OCI-LY7 (cell line): ENCODE results near the gene GMDS. TPM values are rescaled to one million over a fixed set of nuclear protein-coding genes. Genes with fewer than 3 reads are reported as not detected.

Source experiments
- BruUV-seq: library from RNA; stranded (reverse); fragments of 400-500 nt; replicated peaks from 2 replicates; lab custom pipeline; 2021; lab: Mats Ljungman, UMichigan
- CTCF ChIA-PET: fragments of 300-600 bp; sonication (Branson Sonifier 250); formaldehyde crosslinking; loops from one replicate; lab custom pipeline; 2022; ENCODE audit warnings: antibody characterized with exemption; ENCODE audit not compliant: unreplicated experiment; lab: Charles Lee
- POLR2A ChIA-PET: fragments of 300-600 bp; sonication (Branson Sonifier 250); formaldehyde crosslinking; loops from one replicate; lab custom pipeline; 2022; ENCODE audit warnings: antibody characterized with exemption; lab: Charles Lee
- DNase-seq: peaks from one replicate; pipeline ENCODE4 v3.0.0-alpha.2; 2015; ENCODE audit warnings: low spot score
- H2AFZ ChIP-seq: fragments of 200-600 bp; sonication (generic), shearing (Covaris generic); 2 replicates; pipeline ENCODE4 v1.6.1; 2014; ENCODE audit warnings: mild to moderate bottlenecking, antibody characterized with exemption, low read length, moderate library complexity
- H3K27ac ChIP-seq: fragments of 200-600 bp; sonication (generic); 2 replicates; pipeline ENCODE4 v1.5.1; 2014; ENCODE audit warnings: mixed run types, low read depth, mild to moderate bottlenecking, moderate library complexity, low read length, inconsistent platforms; ENCODE audit not compliant: poor library complexity, severe bottlenecking
- H3K36me3 ChIP-seq: fragments of 200-600 bp; sonication (generic); 2 replicates; pipeline ENCODE4 v1.6.1; 2014; ENCODE audit warnings: mild to moderate bottlenecking, antibody characterized with exemption, low read length, moderate library complexity, mixed read lengths; ENCODE audit not compliant: insufficient read depth
- H3K4me1 ChIP-seq: fragments of 200-600 bp; sonication (generic); 2 replicates; pipeline ENCODE4 v1.5.1; 2014; ENCODE audit warnings: mild to moderate bottlenecking, low read length; ENCODE audit not compliant: insufficient read depth, poor library complexity, severe bottlenecking
- H3K4me2 ChIP-seq: fragments of 200-600 bp; sonication (generic); 2 replicates; pipeline ENCODE4 v1.6.1; 2014; ENCODE audit warnings: mild to moderate bottlenecking, low read length
- H3K4me3 ChIP-seq: fragments of 200-600 bp; sonication (generic); 2 replicates; pipeline ENCODE4 v1.5.1; 2014; ENCODE audit warnings: mild to moderate bottlenecking, low read depth, low read length; ENCODE audit not compliant: poor library complexity, severe bottlenecking
- H3K79me2 ChIP-seq: fragments of 200-600 bp; sonication (generic); 2 replicates; pipeline ENCODE4 v1.6.1; 2016; ENCODE audit warnings: low read depth, mild to moderate bottlenecking, low read length, moderate library complexity, mixed read lengths; ENCODE audit not compliant: insufficient read depth
- H3K9me2 ChIP-seq: fragments of 200-600 bp; sonication (generic); 2 replicates; pipeline ENCODE4 v1.6.1; 2016; ENCODE audit warnings: mild to moderate bottlenecking, low read length, mixed read lengths; ENCODE audit not compliant: insufficient read depth
- H3K9me3 ChIP-seq: fragments of 200-600 bp; sonication (generic); 2 replicates; pipeline ENCODE4 v1.6.1; 2014; ENCODE audit warnings: mild to moderate bottlenecking, mixed run types, low read length, mixed read lengths
- H4K20me1 ChIP-seq: fragments of 200-600 bp; sonication (generic); 2 replicates; pipeline ENCODE4 v1.6.1; 2014; ENCODE audit warnings: mild to moderate bottlenecking, antibody characterized with exemption, low read length, moderate library complexity, mixed read lengths; ENCODE audit not compliant: insufficient read depth
- EZH2phosphoT487 ChIP-seq: fragments of 200-600 bp; sonication (generic); IDR thresholded peaks from 2 replicates; pipeline ENCODE4 v1.6.1; 2018; ENCODE audit warnings: low read depth, borderline replicate concordance, mild to moderate bottlenecking, mixed run types, antibody characterized with exemption, low read length, moderate library complexity, mixed read lengths
- intact Hi-C: fragments of 100-400 bp; cut with micrococcal nuclease; formaldehyde crosslinking; loops from one replicate; pipeline ENCODE4 v1.10.0; 2022; ENCODE audit not compliant: unreplicated experiment
- total RNA-seq, 2 experiments: library from RNA; depleted of rRNA in 1 of 2; stranded (reverse); fragments of >200 nt in 1 of 2; shearing (Covaris generic) in 1 of 2; gene quantifications; 2 replicates each; pipeline ENCODE4 v1.2.3, GENCODE V29; 2014 to 2022
- TF ChIP-seq, protein P1 (sequence below): fragments of 200-600 bp; sonication (generic); conservative IDR thresholded peaks from 2 replicates; pipeline ENCODE4 v1.5.1; 2014; ENCODE audit warnings: mild to moderate bottlenecking, antibody characterized with exemption, low read length, moderate library complexity, mixed read lengths

Gene GMDS
- total RNA-seq, 2 experiments from 2014 or later, result 9.9 to 26.8 TPM

DNA sequence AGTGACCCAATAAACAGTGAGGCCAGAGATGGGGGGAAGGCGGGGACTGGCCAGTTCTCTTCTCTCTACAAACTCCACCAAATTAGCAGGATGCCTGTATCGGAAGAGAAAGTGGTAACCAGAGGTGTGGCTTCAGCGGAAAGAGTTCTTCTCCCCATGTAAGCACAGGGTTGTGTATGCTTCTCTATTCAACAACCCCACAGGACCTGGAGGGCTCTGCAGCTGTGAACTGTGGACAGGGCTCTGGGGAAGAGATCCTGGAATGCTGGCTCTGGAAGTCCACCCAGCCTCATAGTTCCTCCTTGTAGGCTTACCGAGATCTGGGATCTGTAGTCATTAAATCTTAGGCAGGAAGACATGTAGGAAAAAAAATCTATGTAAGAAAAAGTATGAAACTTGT, 449.5 kb downstream of the GMDS start:
- Histone ChIP-seq H3K4me2 (0 out of 2 replicates have a peak overlapping the region, but pooled peaks have one; percentile 36), H4K20me1 (no peaks in the 10 kb centered on the region), H2AFZ (no peak overlapping the region), H3K4me3 (no peak overlapping the region), H3K36me3 (no peaks in the 10 kb centered on the region), H3K9me2 (no peaks in the 10 kb centered on the region), H3K9me3 (no peaks in the 10 kb centered on the region), H3K4me1 (peaks cover 13% of the 10 kb centered on the region), H3K79me2 (no peaks in the 10 kb centered on the region), H3K27ac (no peak overlapping the region)
- CTCF ChIA-PET, result no interaction called here
- no peak for DNase-seq
- POLR2A ChIA-PET, result interaction anchor here (0.7 to 2.6 kb wide), 3 partner anchors 14 to 26 kb away, joined by 3 to 15 read pairs (median 4); no protein-coding TSS in a partner anchor
- intact Hi-C loops, result loop anchor here (10.0 kb wide), 1 partner anchor 309 kb away; no protein-coding TSS in a partner anchor
- no TSS peak for BruUV-seq
- TF ChIP-seq, protein P1, sequence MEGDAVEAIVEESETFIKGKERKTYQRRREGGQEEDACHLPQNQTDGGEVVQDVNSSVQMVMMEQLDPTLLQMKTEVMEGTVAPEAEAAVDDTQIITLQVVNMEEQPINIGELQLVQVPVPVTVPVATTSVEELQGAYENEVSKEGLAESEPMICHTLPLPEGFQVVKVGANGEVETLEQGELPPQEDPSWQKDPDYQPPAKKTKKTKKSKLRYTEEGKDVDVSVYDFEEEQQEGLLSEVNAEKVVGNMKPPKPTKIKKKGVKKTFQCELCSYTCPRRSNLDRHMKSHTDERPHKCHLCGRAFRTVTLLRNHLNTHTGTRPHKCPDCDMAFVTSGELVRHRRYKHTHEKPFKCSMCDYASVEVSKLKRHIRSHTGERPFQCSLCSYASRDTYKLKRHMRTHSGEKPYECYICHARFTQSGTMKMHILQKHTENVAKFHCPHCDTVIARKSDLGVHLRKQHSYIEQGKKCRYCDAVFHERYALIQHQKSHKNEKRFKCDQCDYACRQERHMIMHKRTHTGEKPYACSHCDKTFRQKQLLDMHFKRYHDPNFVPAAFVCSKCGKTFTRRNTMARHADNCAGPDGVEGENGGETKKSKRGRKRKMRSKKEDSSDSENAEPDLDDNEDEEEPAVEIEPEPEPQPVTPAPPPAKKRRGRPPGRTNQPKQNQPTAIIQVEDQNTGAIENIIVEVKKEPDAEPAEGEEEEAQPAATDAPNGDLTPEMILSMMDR, result no peak
- TF ChIP-seq EZH2phosphoT487, result no peak

DNA sequence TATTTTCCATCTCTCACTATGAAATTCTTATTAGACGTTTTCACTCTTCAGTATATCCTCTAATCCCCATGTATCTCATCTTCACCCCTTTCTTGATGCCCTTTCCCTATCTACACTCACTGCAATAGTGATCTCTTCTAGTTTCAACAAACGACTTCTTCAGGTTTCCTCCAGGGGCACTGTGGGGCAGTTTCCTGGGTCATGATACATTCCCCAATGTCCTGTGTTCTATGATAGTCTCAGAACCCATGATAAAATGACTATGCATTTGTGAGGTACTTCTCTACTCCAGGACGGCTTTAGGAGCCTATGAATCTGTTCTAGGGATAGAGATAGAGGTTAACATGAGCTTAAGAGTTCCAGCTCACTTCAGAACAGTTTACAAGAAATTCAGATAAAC, 452.4 kb downstream of the GMDS start:
- ChIA-PET POLR2A (no interaction called here), CTCF (interaction anchor here (0.6 kb wide), 1 partner anchor 9 kb away, joined by 3 read pairs; no protein-coding TSS in a partner anchor)
- TF ChIP-seq EZH2phosphoT487, result no peak
- TF ChIP-seq, protein P1, result peak; percentile 80
- peaks cover 13% of the 10 kb centered on the region for H3K4me1 ChIP-seq
- no peak overlapping the region for H3K4me2 ChIP-seq
- H3K9me2 ChIP-seq, result no peaks in the 10 kb centered on the region
- DNase-seq, result peak; percentile 48
- no peaks in the 10 kb centered on the region for H3K79me2 ChIP-seq
- H4K20me1 ChIP-seq, result no peaks in the 10 kb centered on the region
- H3K36me3 ChIP-seq, result no peaks in the 10 kb centered on the region
- no peak overlapping the region for H3K4me3 ChIP-seq
- intact Hi-C loops, result loop anchor here (10.0 kb wide), 1 partner anchor 312 kb away; no protein-coding TSS in a partner anchor
- H3K27ac ChIP-seq, result no peak overlapping the region
- no TSS peak for BruUV-seq
- no peaks in the 10 kb centered on the region for H3K9me3 ChIP-seq
- H2AFZ ChIP-seq, result no peak overlapping the region

DNA sequence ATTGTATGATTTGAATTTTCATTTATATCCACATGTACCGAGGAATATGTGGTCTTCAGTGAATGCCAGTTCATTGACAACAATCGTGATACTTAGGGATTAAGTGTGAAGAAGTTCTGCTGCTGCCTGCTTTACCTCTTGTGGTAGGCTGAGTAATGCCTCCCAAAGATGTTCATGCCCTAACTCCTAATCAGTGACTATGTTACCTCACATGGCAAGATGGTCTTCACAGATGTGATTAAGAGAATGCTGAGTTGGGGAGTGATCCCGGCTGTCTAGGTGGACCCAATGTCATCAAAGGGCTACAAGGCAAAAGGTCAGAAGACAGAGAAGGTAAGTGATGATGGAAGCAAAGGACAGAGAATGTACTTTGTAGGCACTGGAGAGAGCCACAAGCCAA, 454.7 kb downstream of the GMDS start:
- no peak overlapping the region for H3K4me2 ChIP-seq
- TF ChIP-seq EZH2phosphoT487, result no peak
- TF ChIP-seq, protein P1, result no peak
- CTCF ChIA-PET, result no interaction called here
- POLR2A ChIA-PET, result interaction anchor here (1.2 kb wide), 1 partner anchor 34 kb away, joined by 3 read pairs; no protein-coding TSS in a partner anchor
- H3K36me3 ChIP-seq, result no peaks in the 10 kb centered on the region
- BruUV-seq, result no TSS peak
- H3K9me2 ChIP-seq, result no peaks in the 10 kb centered on the region
- intact Hi-C loops, result loop anchor here (10.0 kb wide), 1 partner anchor 314 kb away; no protein-coding TSS in a partner anchor
- no peaks in the 10 kb centered on the region for H3K9me3 ChIP-seq
- H4K20me1 ChIP-seq, result no peaks in the 10 kb centered on the region
- H3K79me2 ChIP-seq, result no peaks in the 10 kb centered on the region
- H3K4me1 ChIP-seq, result no peaks in the 10 kb centered on the region
- H3K4me3 ChIP-seq, result no peak overlapping the region
- no peak overlapping the region for H3K27ac ChIP-seq
- DNase-seq, result no peak
- no peak overlapping the region for H2AFZ ChIP-seq
